SK-N-SH (cell line): ENCODE results near the gene SPATC1L. TPM values are rescaled to one million over a fixed set of nuclear protein-coding genes. Genes with fewer than 3 reads are reported as not detected.

ENCODE experiments used
- CTCF ChIA-PET: fragments of 300-600, 350-600 bp; formaldehyde crosslinking; extraction: SDS; loops from one replicate; lab custom pipeline; 2021; lab: Yijun Ruan, JAX
- POLR2A ChIA-PET: fragments of 350-600 bp; sonication (Branson Sonifier 250); formaldehyde crosslinking; extraction: SDS; loops from one replicate; lab custom pipeline; 2020; ENCODE audit warnings: antibody characterized with exemption, inconsistent platforms; lab: Yijun Ruan, JAX
- DNase-seq: peaks from one replicate; pipeline ENCODE4 v3.0.0; 2012
- H2AFZ ChIP-seq: fragments of 200-600 bp; sonication (generic); 2 replicates; pipeline ENCODE4 v1.8.1; 2016; ENCODE audit warnings: antibody characterized with exemption, mild to moderate bottlenecking, low read depth
- H3F3A ChIP-seq: fragments of 200-600 bp; sonication (generic); replicated peaks from 2 replicates; pipeline ENCODE3; 2016; ENCODE audit warnings: antibody characterized with exemption, mild to moderate bottlenecking; ENCODE audit not compliant: insufficient read depth
- H3K27ac ChIP-seq, 2 experiments: fragments of 200-500 bp in 1 of 2; fragments of 200-600 bp in 1 of 2; sonication (Bioruptor generic) in 1 of 2; sonication (generic), shearing (Covaris generic) in 1 of 2; 2 replicates each; pipeline versions ENCODE4 v1.5.1 to v1.6.1; 2014 to 2016; ENCODE audit warnings: low read depth in 2 of 2, inconsistent platforms in 1 of 2, low read length in 1 of 2, mild to moderate bottlenecking in 1 of 2, mixed read lengths in 1 of 2
- H3K27me3 ChIP-seq: fragments of 200-600 bp; sonication (generic), shearing (Covaris generic); 2 replicates; pipeline ENCODE4 v1.6.1; 2016; ENCODE audit warnings: mixed run types; ENCODE audit not compliant: insufficient read depth
- H3K36me3 ChIP-seq, 2 experiments: fragments of 200-500 bp in 1 of 2; fragments of 200-600 bp in 1 of 2; sonication (Bioruptor generic) in 1 of 2; sonication (generic) in 1 of 2; replicated peaks in 1 of 2; 2 replicates each; pipeline versions ENCODE3 to v1.5.1; 2014 to 2016; ENCODE audit warnings: low read length in 1 of 2, mild to moderate bottlenecking in 1 of 2; ENCODE audit not compliant: insufficient read depth in 2 of 2, control insufficient read depth in 1 of 2
- H3K4me1 ChIP-seq, 2 experiments: fragments of 200-500 bp in 1 of 2; fragments of 200-600 bp in 1 of 2; sonication (Bioruptor generic) in 1 of 2; sonication (generic), shearing (Covaris generic) in 1 of 2; 2 replicates each; pipeline versions ENCODE4 v1.5.1 to v1.6.1; 2014 to 2016; ENCODE audit warnings: low read depth in 1 of 2, low read length in 1 of 2, mixed run types in 1 of 2; ENCODE audit not compliant: insufficient read depth in 2 of 2, control insufficient read depth in 1 of 2
- H3K4me2 ChIP-seq: fragments of 200-600 bp; sonication (generic), shearing (Covaris generic); 2 replicates; pipeline ENCODE4 v1.6.1; 2017; ENCODE audit warnings: mixed run types
- H3K4me3 ChIP-seq, 2 experiments: fragments of 200-500 bp in 1 of 2; fragments of 200-600 bp in 1 of 2; sonication (Bioruptor generic) in 1 of 2; sonication (generic), shearing (Covaris generic) in 1 of 2; 2 replicates each; pipeline versions ENCODE4 v1.5.1 to v1.8.1; 2014 to 2016; ENCODE audit warnings: low read depth in 2 of 2, inconsistent platforms in 1 of 2, low read length in 1 of 2, mild to moderate bottlenecking in 1 of 2, mixed read lengths in 1 of 2, moderate library complexity in 1 of 2
- H3K79me2 ChIP-seq: fragments of 200-600 bp; sonication (generic); 2 replicates; pipeline ENCODE4 v1.8.1; 2017; ENCODE audit warnings: mild to moderate bottlenecking; ENCODE audit not compliant: insufficient read depth
- H3K9ac ChIP-seq: fragments of 200-600 bp; sonication (generic); 2 replicates; pipeline ENCODE4 v1.6.1; 2017; ENCODE audit warnings: mixed run types
- H3K9me2 ChIP-seq: fragments of 200-600 bp; sonication (generic); 2 replicates; pipeline ENCODE4 v1.6.1; 2017; ENCODE audit warnings: mixed run types
- H3K9me3 ChIP-seq: fragments of 200-600 bp; sonication (generic); 2 replicates; pipeline ENCODE4 v1.6.1; 2017; ENCODE audit warnings: mixed run types, mild to moderate bottlenecking, moderate library complexity
- H4K20me1 ChIP-seq: fragments of 200-600 bp; sonication (generic); 2 replicates; pipeline ENCODE4 v1.6.1; 2017; ENCODE audit warnings: mild to moderate bottlenecking, mixed run types; ENCODE audit not compliant: insufficient read depth
- CHD2 ChIP-seq: fragments of 150-350 bp; IDR thresholded peaks from 2 replicates; pipeline ENCODE4 v1.6.1; 2018; ENCODE audit warnings: low read length; ENCODE audit not compliant: partially characterized antibody
- CTCF ChIP-seq: fragments of 200-600 bp; sonication (generic); IDR thresholded peaks from 2 replicates; pipeline ENCODE4 v1.6.1; 2017; ENCODE audit warnings: antibody characterized with exemption, mild to moderate bottlenecking, moderate library complexity
- FOXJ3 ChIP-seq: sonication (generic); formaldehyde crosslinking; IDR thresholded peaks from 2 replicates; pipeline ENCODE4 v1.5.1; 2020; ENCODE audit warnings: mild to moderate bottlenecking, missing genetic modification reagents
- GABPA ChIP-seq: IDR thresholded peaks from 2 replicates; pipeline ENCODE4 v1.4.0; 2012; ENCODE audit warnings: low read depth, mild to moderate bottlenecking
- GATA2 ChIP-seq: sonication (generic); formaldehyde crosslinking; IDR thresholded peaks from 2 replicates; pipeline ENCODE4 v1.5.0; 2020; ENCODE audit warnings: mild to moderate bottlenecking, missing genetic modification reagents
- IRF3 ChIP-seq: fragments of 150-350 bp; IDR thresholded peaks from 2 replicates; pipeline ENCODE4 v1.6.1; 2016; ENCODE audit warnings: mild to moderate bottlenecking, low read depth, low read length
- MEF2A ChIP-seq: IDR thresholded peaks from 2 replicates; pipeline ENCODE4 v1.4.0; 2012; ENCODE audit warnings: low read depth, borderline replicate concordance
- NFIC ChIP-seq: IDR thresholded peaks from 2 replicates; pipeline ENCODE4 v1.4.0; 2012; ENCODE audit warnings: borderline replicate concordance
- NRF1 ChIP-seq: IDR thresholded peaks from 2 replicates; pipeline ENCODE4 v1.6.1; 2012; ENCODE audit warnings: low read depth, mild to moderate bottlenecking, low read length
- RAD21 ChIP-seq: IDR thresholded peaks from 2 replicates; pipeline ENCODE4 v1.6.1; 2012; ENCODE audit warnings: mild to moderate bottlenecking, low read length
- RCOR1 ChIP-seq: fragments of 150-350 bp; IDR thresholded peaks from 2 replicates; pipeline ENCODE4 v1.6.1; 2017; ENCODE audit warnings: antibody characterized with exemption, low read length
- SMC3 ChIP-seq: IDR thresholded peaks from 2 replicates; pipeline ENCODE4 v1.6.1; 2012; ENCODE audit warnings: low read depth, low read length, improper control_type of control experiment
- TEAD4 ChIP-seq: IDR thresholded peaks from 2 replicates; pipeline ENCODE4 v1.4.0; 2012; ENCODE audit warnings: mild to moderate bottlenecking, borderline replicate concordance; ENCODE audit not compliant: insufficient read depth
- YY1 ChIP-seq: IDR thresholded peaks from 2 replicates; pipeline ENCODE4 v1.4.0; 2012; ENCODE audit warnings: low read depth, mild to moderate bottlenecking
- WGBS: methylation state at CpG from one replicate; pipeline ENCODE4 v1.1.6; 2017; ENCODE audit warnings: low lambda C conversion rate; 5-methylcytosine and 5-hydroxymethylcytosine counted together
- polyA plus RNA-seq, 3 experiments: library from polyadenylated mRNA; depleted of rRNA; stranded (reverse); fragments of >200 nt; gene quantifications; 2 replicates each; pipeline ENCODE4 v1.2.3, GENCODE V29; 2012
- TF ChIP-seq, protein P1 (sequence below): IDR thresholded peaks from 2 replicates; pipeline ENCODE4; 2012
- TF ChIP-seq, protein P2 (sequence below): IDR thresholded peaks from 2 replicates; pipeline ENCODE4 v1.4.0; 2012; ENCODE audit warnings: low read depth, borderline replicate concordance
- TF ChIP-seq, protein P3 (sequence below): fragments of 150-350 bp; IDR thresholded peaks from 2 replicates; pipeline ENCODE4 v1.6.1; 2017; ENCODE audit warnings: antibody characterized with exemption, low read length, low read depth, borderline replicate concordance
- TF ChIP-seq, protein P4 (sequence below): IDR thresholded peaks from 2 replicates; pipeline ENCODE4 v1.4.0; 2012; ENCODE audit warnings: low read depth

SPATC1L gene
- polyA plus RNA-seq, 1 of the 3 experiments (the other 2 are of a cell fraction) = 8.3 TPM

- Histone ChIP-seq H3K9me2 (no peaks in the 10 kb centered on the region), H3K27ac (no peak overlapping the region; a peak in 1 of 4 replicates), H3K4me3 (no peak overlapping the region; a peak in 1 of 4 replicates)
- CTCF ChIA-PET = interaction anchor here (0.5 to 1.9 kb wide), 25 partner anchors 10 to 486 kb away, joined by 3 to 15 read pairs (median 4); partner anchors contain the start of gene MCM3AP
- TF ChIP-seq, protein P1, sequence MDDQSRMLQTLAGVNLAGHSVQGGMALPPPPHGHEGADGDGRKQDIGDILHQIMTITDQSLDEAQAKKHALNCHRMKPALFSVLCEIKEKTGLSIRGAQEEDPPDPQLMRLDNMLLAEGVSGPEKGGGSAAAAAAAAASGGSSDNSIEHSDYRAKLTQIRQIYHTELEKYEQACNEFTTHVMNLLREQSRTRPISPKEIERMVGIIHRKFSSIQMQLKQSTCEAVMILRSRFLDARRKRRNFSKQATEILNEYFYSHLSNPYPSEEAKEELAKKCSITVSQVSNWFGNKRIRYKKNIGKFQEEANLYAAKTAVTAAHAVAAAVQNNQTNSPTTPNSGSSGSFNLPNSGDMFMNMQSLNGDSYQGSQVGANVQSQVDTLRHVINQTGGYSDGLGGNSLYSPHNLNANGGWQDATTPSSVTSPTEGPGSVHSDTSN = no peak
- TF ChIP-seq NFIC (no peak), SMC3 (peak; percentile 30; the same call in 1 of the 2 replicates), CTCF (peak; percentile 75), CHD2 (peak; percentile 18), RAD21 (peak; percentile 63), GATA2 (CRISPR knock-in tag) (no peak)
- TF ChIP-seq, protein P2, sequence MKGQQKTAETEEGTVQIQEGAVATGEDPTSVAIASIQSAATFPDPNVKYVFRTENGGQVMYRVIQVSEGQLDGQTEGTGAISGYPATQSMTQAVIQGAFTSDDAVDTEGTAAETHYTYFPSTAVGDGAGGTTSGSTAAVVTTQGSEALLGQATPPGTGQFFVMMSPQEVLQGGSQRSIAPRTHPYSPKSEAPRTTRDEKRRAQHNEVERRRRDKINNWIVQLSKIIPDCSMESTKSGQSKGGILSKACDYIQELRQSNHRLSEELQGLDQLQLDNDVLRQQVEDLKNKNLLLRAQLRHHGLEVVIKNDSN = no peak
- TF ChIP-seq, all 33 proteins: peak for 4
- Histone ChIP-seq H3K79me2 (no peaks in the 10 kb centered on the region), H3K4me1 (peaks cover 0 to 4% of the 10 kb centered on the region in 2 experiments; a peak in 2 of 4 replicates), H2AFZ (no peak overlapping the region), H3K4me2 (no peak overlapping the region), H3K36me3 (no peaks in the 10 kb centered on the region), H3F3A (no peaks in the 10 kb centered on the region), H4K20me1 (no peaks in the 10 kb centered on the region), H3K27me3 (no peaks in the 10 kb centered on the region), H3K9me3 (no peaks in the 10 kb centered on the region), H3K9ac (no peak overlapping the region)
- POLR2A ChIA-PET = interaction anchor here (0.5 to 1.5 kb wide), 3 partner anchors 10 to 182 kb away, joined by 3 read pairs; no protein-coding TSS in a partner anchor
- 46% methylated on average over 7 of the region's 33 CpGs for WGBS
- DNase-seq = peak; percentile 92
Observed at GRCh38 chr21:46153247-46154154, 30.8 kb downstream of the SPATC1L start.

DNA sequence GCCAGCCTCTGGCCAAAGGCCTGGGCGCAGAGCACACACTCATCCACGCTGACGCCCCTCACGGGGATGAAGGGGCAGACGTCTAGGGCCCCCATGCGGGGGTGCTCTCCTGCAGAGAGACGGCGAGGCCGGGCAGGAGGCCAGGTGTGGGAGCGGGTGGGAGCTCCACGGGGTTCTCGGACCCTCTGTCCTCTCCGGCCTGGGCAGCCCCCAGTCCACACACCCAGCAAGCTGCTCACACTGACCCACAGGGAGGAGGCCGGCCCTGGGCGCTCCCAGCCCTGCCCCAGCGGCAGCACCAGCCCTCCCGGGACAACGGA lies 31.4 kb downstream of the SPATC1L start:
- Histone ChIP-seq H3K4me1 (peaks cover 0 to 4% of the 10 kb centered on the region in 2 experiments; a peak in 2 of 4 replicates), H3K4me2 (no peak overlapping the region), H3F3A (no peaks in the 10 kb centered on the region), H4K20me1 (no peaks in the 10 kb centered on the region), H3K9me3 (no peaks in the 10 kb centered on the region), H3K79me2 (no peaks in the 10 kb centered on the region), H3K27me3 (no peaks in the 10 kb centered on the region), H3K27ac (no peak overlapping the region), H2AFZ (no peak overlapping the region), H3K36me3 (no peaks in the 10 kb centered on the region), H3K9me2 (no peaks in the 10 kb centered on the region), H3K4me3 (no peak overlapping the region; a peak in 1 of 4 replicates), H3K9ac (no peak overlapping the region)
- POLR2A ChIA-PET = interaction anchor here (0.5 to 1.5 kb wide), 2 partner anchors 10 to 106 kb away, joined by 3 read pairs; no protein-coding TSS in a partner anchor
- CTCF ChIA-PET = interaction anchor here (0.8 to 1.9 kb wide), 22 partner anchors 9 to 487 kb away, joined by 3 to 15 read pairs (median 4); partner anchors contain the start of gene MCM3AP
- WGBS = 30% methylated on average over 2 of the region's 18 CpGs
- no peak for DNase-seq
- TF ChIP-seq NRF1 (no peak), IRF3 (no peak), GABPA (no peak), YY1 (no peak), TEAD4 (no peak), MEF2A (no peak), RCOR1 (no peak), NFIC (no peak), FOXJ3 (CRISPR knock-in tag) (no peak)
- TF ChIP-seq, protein P3, sequence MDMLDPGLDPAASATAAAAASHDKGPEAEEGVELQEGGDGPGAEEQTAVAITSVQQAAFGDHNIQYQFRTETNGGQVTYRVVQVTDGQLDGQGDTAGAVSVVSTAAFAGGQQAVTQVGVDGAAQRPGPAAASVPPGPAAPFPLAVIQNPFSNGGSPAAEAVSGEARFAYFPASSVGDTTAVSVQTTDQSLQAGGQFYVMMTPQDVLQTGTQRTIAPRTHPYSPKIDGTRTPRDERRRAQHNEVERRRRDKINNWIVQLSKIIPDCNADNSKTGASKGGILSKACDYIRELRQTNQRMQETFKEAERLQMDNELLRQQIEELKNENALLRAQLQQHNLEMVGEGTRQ = no peak
- TF ChIP-seq, protein P4, sequence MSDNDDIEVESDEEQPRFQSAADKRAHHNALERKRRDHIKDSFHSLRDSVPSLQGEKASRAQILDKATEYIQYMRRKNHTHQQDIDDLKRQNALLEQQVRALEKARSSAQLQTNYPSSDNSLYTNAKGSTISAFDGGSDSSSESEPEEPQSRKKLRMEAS = no peak
- TF ChIP-seq, protein P2 = no peak
